H1 (cell line): ENCODE data around the gene STOML1. TPM values are rescaled to one million over a fixed set of nuclear protein-coding genes. Genes with fewer than 3 reads are reported as not detected.

Source experiments
- HDAC6 ChIP-seq: IDR thresholded peaks from one replicate; pipeline ENCODE4 v1.7.1; 2012; ENCODE audit warnings: low read depth, mild to moderate bottlenecking, inconsistent platforms, low read length, moderate library complexity
- RBBP5 ChIP-seq: IDR thresholded peaks from 2 replicates; pipeline ENCODE4 v1.7.1; 2012; ENCODE audit warnings: low read depth, mild to moderate bottlenecking, inconsistent platforms, low read length, moderate library complexity, borderline replicate concordance
- polyA plus RNA-seq, 7 experiments: library from polyadenylated mRNA; depleted of rRNA in 3 of 7; stranded (reverse) in 5 of 7; unstranded in 2 of 7; fragments of >200 nt in 5 of 7; fragments of 200-250 nt in 2 of 7; gene quantifications; 1 replicate in 5 of 7; 2 replicates in 1 of 7; 4 replicates in 1 of 7; pipeline versions ENCODE4 v1.2.1 to v1.2.3, GENCODE V29; 2011 to 2013; ENCODE audit warnings: missing spikeins in 2 of 7, mixed read lengths in 2 of 7
- total RNA-seq: library from RNA; stranded (reverse); fragmentation: NEBNext Ultra II Directional; extraction: Animal tissue kit (Norgen Biotek cat#: 25700); gene quantifications from 2 replicates; pipeline ENCODE4 v1.2.1, GENCODE V29; 2021
- TF ChIP-seq, protein P1 (sequence below): fragments of 300-600 bp; sonication (generic); IDR thresholded peaks from 2 replicates; pipeline ENCODE4 v1.7.1; 2012; ENCODE audit warnings: low read length, moderate library complexity, mild to moderate bottlenecking, inconsistent platforms; ENCODE audit not compliant: insufficient replicate concordance
- TF ChIP-seq, protein P2 (sequence below): IDR thresholded peaks from 2 replicates; pipeline ENCODE4 v1.6.1; 2011; ENCODE audit warnings: low read depth, mild to moderate bottlenecking, low read length; ENCODE audit not compliant: insufficient read depth

The STOML1 gene
- total and polyA plus RNA-seq, 2 of the 8 experiments (the other 6 are each of a cell fraction or from before 2014, with no cell fraction given): 2.6 to 3.2 TPM

DNA sequence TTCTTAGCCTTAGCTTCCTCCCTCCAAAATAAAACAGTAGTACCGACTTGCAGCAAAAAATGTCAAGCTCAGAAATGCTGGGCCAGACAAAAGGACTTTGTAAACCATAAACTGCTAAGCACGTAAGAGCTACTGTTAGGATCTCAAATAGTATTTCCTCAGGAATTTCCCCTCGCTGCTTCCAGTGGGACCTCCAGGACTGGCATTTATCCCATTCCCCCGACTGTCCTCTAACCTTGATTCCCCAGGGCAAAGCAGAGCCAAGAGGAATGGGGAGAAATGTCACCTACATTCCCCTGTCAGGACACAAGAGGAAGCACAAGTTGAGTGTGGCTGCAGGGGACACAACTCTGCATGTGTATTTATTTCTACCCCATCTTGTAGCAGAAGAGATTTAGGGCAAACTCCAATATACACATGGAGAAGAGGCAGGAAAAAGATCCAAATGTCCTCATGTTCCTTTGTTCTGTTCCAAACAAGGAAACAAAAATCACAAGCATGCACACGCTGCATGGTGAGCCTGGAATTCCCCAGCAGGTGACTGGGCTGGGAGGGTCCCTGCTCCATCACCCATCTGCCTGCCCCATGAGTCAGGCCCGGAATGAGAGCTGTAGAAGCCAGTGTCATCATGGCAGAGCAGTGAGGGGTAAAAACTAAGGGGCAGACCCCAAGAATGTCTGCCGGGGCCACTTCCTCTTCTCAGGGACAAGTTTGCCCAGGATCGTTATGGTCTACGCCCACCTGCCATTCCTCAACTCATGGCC, 4.2 kb downstream of the STOML1 start (continued):
- TF ChIP-seq, protein P1, sequence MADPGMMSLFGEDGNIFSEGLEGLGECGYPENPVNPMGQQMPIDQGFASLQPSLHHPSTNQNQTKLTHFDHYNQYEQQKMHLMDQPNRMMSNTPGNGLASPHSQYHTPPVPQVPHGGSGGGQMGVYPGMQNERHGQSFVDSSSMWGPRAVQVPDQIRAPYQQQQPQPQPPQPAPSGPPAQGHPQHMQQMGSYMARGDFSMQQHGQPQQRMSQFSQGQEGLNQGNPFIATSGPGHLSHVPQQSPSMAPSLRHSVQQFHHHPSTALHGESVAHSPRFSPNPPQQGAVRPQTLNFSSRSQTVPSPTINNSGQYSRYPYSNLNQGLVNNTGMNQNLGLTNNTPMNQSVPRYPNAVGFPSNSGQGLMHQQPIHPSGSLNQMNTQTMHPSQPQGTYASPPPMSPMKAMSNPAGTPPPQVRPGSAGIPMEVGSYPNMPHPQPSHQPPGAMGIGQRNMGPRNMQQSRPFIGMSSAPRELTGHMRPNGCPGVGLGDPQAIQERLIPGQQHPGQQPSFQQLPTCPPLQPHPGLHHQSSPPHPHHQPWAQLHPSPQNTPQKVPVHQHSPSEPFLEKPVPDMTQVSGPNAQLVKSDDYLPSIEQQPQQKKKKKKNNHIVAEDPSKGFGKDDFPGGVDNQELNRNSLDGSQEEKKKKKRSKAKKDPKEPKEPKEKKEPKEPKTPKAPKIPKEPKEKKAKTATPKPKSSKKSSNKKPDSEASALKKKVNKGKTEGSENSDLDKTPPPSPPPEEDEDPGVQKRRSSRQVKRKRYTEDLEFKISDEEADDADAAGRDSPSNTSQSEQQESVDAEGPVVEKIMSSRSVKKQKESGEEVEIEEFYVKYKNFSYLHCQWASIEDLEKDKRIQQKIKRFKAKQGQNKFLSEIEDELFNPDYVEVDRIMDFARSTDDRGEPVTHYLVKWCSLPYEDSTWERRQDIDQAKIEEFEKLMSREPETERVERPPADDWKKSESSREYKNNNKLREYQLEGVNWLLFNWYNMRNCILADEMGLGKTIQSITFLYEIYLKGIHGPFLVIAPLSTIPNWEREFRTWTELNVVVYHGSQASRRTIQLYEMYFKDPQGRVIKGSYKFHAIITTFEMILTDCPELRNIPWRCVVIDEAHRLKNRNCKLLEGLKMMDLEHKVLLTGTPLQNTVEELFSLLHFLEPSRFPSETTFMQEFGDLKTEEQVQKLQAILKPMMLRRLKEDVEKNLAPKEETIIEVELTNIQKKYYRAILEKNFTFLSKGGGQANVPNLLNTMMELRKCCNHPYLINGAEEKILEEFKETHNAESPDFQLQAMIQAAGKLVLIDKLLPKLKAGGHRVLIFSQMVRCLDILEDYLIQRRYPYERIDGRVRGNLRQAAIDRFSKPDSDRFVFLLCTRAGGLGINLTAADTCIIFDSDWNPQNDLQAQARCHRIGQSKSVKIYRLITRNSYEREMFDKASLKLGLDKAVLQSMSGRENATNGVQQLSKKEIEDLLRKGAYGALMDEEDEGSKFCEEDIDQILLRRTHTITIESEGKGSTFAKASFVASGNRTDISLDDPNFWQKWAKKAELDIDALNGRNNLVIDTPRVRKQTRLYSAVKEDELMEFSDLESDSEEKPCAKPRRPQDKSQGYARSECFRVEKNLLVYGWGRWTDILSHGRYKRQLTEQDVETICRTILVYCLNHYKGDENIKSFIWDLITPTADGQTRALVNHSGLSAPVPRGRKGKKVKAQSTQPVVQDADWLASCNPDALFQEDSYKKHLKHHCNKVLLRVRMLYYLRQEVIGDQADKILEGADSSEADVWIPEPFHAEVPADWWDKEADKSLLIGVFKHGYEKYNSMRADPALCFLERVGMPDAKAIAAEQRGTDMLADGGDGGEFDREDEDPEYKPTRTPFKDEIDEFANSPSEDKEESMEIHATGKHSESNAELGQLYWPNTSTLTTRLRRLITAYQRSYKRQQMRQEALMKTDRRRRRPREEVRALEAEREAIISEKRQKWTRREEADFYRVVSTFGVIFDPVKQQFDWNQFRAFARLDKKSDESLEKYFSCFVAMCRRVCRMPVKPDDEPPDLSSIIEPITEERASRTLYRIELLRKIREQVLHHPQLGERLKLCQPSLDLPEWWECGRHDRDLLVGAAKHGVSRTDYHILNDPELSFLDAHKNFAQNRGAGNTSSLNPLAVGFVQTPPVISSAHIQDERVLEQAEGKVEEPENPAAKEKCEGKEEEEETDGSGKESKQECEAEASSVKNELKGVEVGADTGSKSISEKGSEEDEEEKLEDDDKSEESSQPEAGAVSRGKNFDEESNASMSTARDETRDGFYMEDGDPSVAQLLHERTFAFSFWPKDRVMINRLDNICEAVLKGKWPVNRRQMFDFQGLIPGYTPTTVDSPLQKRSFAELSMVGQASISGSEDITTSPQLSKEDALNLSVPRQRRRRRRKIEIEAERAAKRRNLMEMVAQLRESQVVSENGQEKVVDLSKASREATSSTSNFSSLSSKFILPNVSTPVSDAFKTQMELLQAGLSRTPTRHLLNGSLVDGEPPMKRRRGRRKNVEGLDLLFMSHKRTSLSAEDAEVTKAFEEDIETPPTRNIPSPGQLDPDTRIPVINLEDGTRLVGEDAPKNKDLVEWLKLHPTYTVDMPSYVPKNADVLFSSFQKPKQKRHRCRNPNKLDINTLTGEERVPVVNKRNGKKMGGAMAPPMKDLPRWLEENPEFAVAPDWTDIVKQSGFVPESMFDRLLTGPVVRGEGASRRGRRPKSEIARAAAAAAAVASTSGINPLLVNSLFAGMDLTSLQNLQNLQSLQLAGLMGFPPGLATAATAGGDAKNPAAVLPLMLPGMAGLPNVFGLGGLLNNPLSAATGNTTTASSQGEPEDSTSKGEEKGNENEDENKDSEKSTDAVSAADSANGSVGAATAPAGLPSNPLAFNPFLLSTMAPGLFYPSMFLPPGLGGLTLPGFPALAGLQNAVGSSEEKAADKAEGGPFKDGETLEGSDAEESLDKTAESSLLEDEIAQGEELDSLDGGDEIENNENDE: no peak
- TF ChIP-seq, protein P2, sequence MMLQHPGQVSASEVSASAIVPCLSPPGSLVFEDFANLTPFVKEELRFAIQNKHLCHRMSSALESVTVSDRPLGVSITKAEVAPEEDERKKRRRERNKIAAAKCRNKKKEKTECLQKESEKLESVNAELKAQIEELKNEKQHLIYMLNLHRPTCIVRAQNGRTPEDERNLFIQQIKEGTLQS: no peak
- TF ChIP-seq RBBP5: no peak
- TF ChIP-seq HDAC6: no peak
